PC-3 (cell line): ENCODE measurements around the gene CSPG4.

Experiments
- CTCF ChIP-seq: fragments of 300-600 bp; sonication (generic); conservative IDR thresholded peaks from 2 replicates; pipeline ENCODE4 v1.5.1; 2017; ENCODE audit warnings: antibody characterized with exemption, low read depth, mild to moderate bottlenecking, low read length
- EZH2 ChIP-seq: fragments of 300-600 bp; sonication (generic); IDR thresholded peaks from one replicate; pipeline ENCODE4 v1.6.1; 2017; ENCODE audit warnings: antibody characterized with exemption, mild to moderate bottlenecking, low read length; ENCODE audit not compliant: unreplicated experiment
- EZH2phosphoT487 ChIP-seq: fragments of 300-600 bp; sonication (generic); IDR thresholded peaks from 2 replicates; pipeline ENCODE4 v1.6.1; 2018; ENCODE audit warnings: mild to moderate bottlenecking, antibody characterized with exemption, low read length, borderline replicate concordance

- TF ChIP-seq CTCF (no peak), EZH2 (no peak), EZH2phosphoT487 (no peak)
These were observed 30.2 kb downstream of the CSPG4 start for GRCh38 chr15:75682181-75683135.
